Esophagus squamous epithelium (tissue), 4 donors: Measurements from ENCODE around the gene ALPL.

Source experiments
- POLR2A ChIP-seq, 4 donors: fragments of 450-650 bp; IDR thresholded peaks; one replicate each; pipeline ENCODE4 v1.6.1; 2017; ENCODE audit warnings: antibody characterized with exemption in 4 of 4, mild to moderate bottlenecking in 4 of 4, moderate library complexity in 3 of 4
- TF ChIP-seq, protein P1 (sequence below), 6 experiments: fragments of 450-650 bp in 4 of 6; fragments of 200-600 bp in 2 of 6; sonication (generic) in 2 of 6; IDR thresholded peaks; one replicate each; pipeline ENCODE4 v1.5.1; 2016 to 2019; ENCODE audit warnings: antibody characterized with exemption in 6 of 6, mild to moderate bottlenecking in 4 of 6, moderate library complexity in 4 of 6

DNA sequence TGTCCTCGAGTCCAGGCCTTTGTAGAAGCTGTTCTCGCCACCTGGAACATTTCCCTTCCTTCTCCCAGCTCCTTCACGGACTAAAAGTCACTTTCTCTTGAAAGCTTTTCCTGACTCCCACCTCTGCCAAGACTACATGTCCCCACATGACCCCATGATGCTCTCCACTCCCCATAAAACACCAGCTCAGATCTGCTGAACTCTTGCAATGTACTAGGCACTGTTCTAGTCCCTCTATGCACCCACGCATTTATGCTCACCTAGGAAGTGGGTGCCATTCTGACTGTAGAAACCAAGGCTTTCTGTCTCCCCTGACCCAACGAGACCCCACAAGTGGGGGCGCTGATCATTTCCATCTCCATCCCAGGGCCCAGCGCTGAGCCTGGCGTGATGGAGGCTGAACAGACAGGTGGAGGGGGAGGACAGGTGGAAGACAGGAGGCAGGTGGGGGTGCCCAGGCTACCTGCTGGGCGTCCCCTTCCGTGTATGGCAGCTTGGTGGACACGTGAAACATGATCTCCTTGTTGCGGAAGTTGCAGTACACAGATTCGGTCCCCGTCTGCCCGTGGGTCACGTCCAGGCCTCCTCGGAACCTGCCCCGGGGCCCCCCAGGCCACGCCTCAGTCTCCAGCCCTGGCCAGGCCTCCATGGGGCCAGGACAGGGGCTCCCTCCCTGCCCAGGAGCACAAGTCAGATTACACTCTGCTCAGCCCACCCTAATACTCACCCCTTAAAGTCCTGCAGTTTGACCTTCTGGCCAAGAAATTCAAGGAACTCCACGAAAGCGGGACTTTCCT is 102.0 kb downstream of the ALPL start:
- TF ChIP-seq, protein P1, sequence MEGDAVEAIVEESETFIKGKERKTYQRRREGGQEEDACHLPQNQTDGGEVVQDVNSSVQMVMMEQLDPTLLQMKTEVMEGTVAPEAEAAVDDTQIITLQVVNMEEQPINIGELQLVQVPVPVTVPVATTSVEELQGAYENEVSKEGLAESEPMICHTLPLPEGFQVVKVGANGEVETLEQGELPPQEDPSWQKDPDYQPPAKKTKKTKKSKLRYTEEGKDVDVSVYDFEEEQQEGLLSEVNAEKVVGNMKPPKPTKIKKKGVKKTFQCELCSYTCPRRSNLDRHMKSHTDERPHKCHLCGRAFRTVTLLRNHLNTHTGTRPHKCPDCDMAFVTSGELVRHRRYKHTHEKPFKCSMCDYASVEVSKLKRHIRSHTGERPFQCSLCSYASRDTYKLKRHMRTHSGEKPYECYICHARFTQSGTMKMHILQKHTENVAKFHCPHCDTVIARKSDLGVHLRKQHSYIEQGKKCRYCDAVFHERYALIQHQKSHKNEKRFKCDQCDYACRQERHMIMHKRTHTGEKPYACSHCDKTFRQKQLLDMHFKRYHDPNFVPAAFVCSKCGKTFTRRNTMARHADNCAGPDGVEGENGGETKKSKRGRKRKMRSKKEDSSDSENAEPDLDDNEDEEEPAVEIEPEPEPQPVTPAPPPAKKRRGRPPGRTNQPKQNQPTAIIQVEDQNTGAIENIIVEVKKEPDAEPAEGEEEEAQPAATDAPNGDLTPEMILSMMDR (IDR thresholded peaks at IDR 0.05) = no peak
- TF ChIP-seq POLR2A (IDR thresholded peaks at IDR 0.05) = no peak
